Uterus (tissue), 4 donors: Measurements from ENCODE around the gene BTBD16. TPM values are rescaled to one million over a fixed set of nuclear protein-coding genes. Genes with fewer than 3 reads are reported as not detected.

Source experiments
- DNase-seq, 2 donors: peaks; one replicate each; pipeline ENCODE4 v3.0.0-alpha.2; 2019 to 2020
- H3K27ac ChIP-seq, 2 donors: fragments of 200-600 bp; sonication (generic); 1 replicate in 1 of 2; 2 replicates in 1 of 2; pipeline ENCODE4 v1.5.1; 2016 to 2018
- H3K27me3 ChIP-seq, 2 donors: fragments of 200-600 bp; sonication (generic); one replicate each; pipeline ENCODE4 v1.5.1; 2018 to 2019; ENCODE audit warnings: control low read depth in 1 of 2
- H3K36me3 ChIP-seq, 2 donors: fragments of 200-600 bp; sonication (generic); one replicate each; pipeline ENCODE4 v1.5.1; 2019; ENCODE audit warnings: control low read depth in 1 of 2
- H3K4me1 ChIP-seq, 2 donors: fragments of 200-600 bp; sonication (generic); one replicate each; pipeline ENCODE4 v1.5.1; 2018 to 2019; ENCODE audit warnings: control low read depth in 1 of 2
- H3K4me3 ChIP-seq, 2 donors: fragments of 200-600 bp; sonication (generic); 1 replicate in 1 of 2; 2 replicates in 1 of 2; pipeline ENCODE4 v1.5.1; 2018 to 2019; ENCODE audit warnings: mild to moderate bottlenecking in 1 of 2
- H3K9me3 ChIP-seq, 2 donors: fragments of 200-600 bp; sonication (generic); one replicate each; pipeline ENCODE4 v1.5.1; 2019; ENCODE audit warnings: control low read depth in 1 of 2
- POLR2A ChIP-seq, 2 donors: fragments of 450-650 bp; IDR thresholded peaks; one replicate each; pipeline ENCODE4 v1.6.1; 2016; ENCODE audit warnings: antibody characterized with exemption in 2 of 2, mild to moderate bottlenecking in 1 of 2, moderate library complexity in 1 of 2
- intact Hi-C: fragments of 100-400 bp; cut with DNase I; formaldehyde crosslinking; loops from one replicate; pipeline ENCODE4 v1.15.1; 2023; ENCODE audit warnings: low total_unique reads
- total RNA-seq, 4 donors: library from RNA; depleted of rRNA in 3 of 4; stranded (reverse); fragments of >200 nt in 3 of 4; gene quantifications; one replicate each; pipeline versions ENCODE4 v1.1.0 to v1.2.4, GENCODE V29; 2014 to 2023
- TF ChIP-seq, protein P1 (sequence below), 4 experiments: fragments of 200-600 bp in 2 of 4; fragments of 450-650 bp in 2 of 4; sonication (generic) in 2 of 4; IDR thresholded peaks; one replicate each; pipeline ENCODE4 v1.5.1; 2016 to 2019; ENCODE audit warnings: antibody characterized with exemption in 4 of 4, mild to moderate bottlenecking in 2 of 4, moderate library complexity in 1 of 4
- donor health status: DM: yes; HTN: yes; CAD: no.

Gene BTBD16
- total RNA-seq, 4 donors from 2014 or later = 0.14 to 0.46 TPM; not detected in 2

GRCh38 chr10:122246830-122247520 is 24.1 kb upstream of the BTBD16 start:
- H3K27ac ChIP-seq = no peak overlapping the region
- no peaks in the 10 kb centered on the region for H3K36me3 ChIP-seq
- no peaks in the 10 kb centered on the region for H3K9me3 ChIP-seq
- no peak for DNase-seq
- no peaks in the 10 kb centered on the region for H3K4me1 ChIP-seq
- TF ChIP-seq, protein P1, sequence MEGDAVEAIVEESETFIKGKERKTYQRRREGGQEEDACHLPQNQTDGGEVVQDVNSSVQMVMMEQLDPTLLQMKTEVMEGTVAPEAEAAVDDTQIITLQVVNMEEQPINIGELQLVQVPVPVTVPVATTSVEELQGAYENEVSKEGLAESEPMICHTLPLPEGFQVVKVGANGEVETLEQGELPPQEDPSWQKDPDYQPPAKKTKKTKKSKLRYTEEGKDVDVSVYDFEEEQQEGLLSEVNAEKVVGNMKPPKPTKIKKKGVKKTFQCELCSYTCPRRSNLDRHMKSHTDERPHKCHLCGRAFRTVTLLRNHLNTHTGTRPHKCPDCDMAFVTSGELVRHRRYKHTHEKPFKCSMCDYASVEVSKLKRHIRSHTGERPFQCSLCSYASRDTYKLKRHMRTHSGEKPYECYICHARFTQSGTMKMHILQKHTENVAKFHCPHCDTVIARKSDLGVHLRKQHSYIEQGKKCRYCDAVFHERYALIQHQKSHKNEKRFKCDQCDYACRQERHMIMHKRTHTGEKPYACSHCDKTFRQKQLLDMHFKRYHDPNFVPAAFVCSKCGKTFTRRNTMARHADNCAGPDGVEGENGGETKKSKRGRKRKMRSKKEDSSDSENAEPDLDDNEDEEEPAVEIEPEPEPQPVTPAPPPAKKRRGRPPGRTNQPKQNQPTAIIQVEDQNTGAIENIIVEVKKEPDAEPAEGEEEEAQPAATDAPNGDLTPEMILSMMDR (IDR thresholded peaks at IDR 0.05) = no peak
- TF ChIP-seq POLR2A (IDR thresholded peaks at IDR 0.05) = no peak
- H3K27me3 ChIP-seq = no peaks in the 10 kb centered on the region
- intact Hi-C loops = no loop called here
- H3K4me3 ChIP-seq = no peak overlapping the region

GRCh38 chr10:122248356-122249302 is 22.5 kb upstream of the BTBD16 start:
- no peak for DNase-seq
- intact Hi-C loops = no loop called here
- Histone ChIP-seq H3K4me3 (no peak overlapping the region), H3K4me1 (no peaks in the 10 kb centered on the region), H3K36me3 (no peaks in the 10 kb centered on the region), H3K9me3 (no peaks in the 10 kb centered on the region), H3K27ac (no peak overlapping the region), H3K27me3 (no peaks in the 10 kb centered on the region)
- no peak for TF ChIP-seq POLR2A (IDR thresholded peaks at IDR 0.05)
- TF ChIP-seq, protein P1 (IDR thresholded peaks at IDR 0.05) = no peak

GRCh38 chr10:122249303-122249850 is 21.7 kb upstream of the BTBD16 start:
- Histone ChIP-seq H3K9me3 (no peaks in the 10 kb centered on the region), H3K27ac (no peak overlapping the region), H3K4me1 (no peaks in the 10 kb centered on the region), H3K4me3 (no peak overlapping the region), H3K36me3 (no peaks in the 10 kb centered on the region), H3K27me3 (no peaks in the 10 kb centered on the region)
- intact Hi-C loops = no loop called here
- no peak for DNase-seq
- no peak for TF ChIP-seq POLR2A (IDR thresholded peaks at IDR 0.05)
- TF ChIP-seq, protein P1 (IDR thresholded peaks at IDR 0.05) = no peak

- Histone ChIP-seq H3K36me3 (no peaks in the 10 kb centered on the region), H3K27ac (no peak overlapping the region), H3K4me3 (no peak overlapping the region), H3K9me3 (no peaks in the 10 kb centered on the region), H3K27me3 (no peaks in the 10 kb centered on the region), H3K4me1 (no peaks in the 10 kb centered on the region)
- DNase-seq = no peak
- no peak for TF ChIP-seq POLR2A (IDR thresholded peaks at IDR 0.05)
- TF ChIP-seq, protein P1 (IDR thresholded peaks at IDR 0.05) = no peak
- intact Hi-C loops = no loop called here
These were observed 20.9 kb upstream of the BTBD16 start for GRCh38 chr10:122249991-122250750.
